HepG2 (cell line): ENCODE results near the gene SPATC1L. TPM values are rescaled to one million over a fixed set of nuclear protein-coding genes. Genes with fewer than 3 reads are reported as not detected.
A peak's percentile ranks its signal among the peaks of the same experiment; 100 is the strongest.

ENCODE experiments used
- ATAC-seq: fragments of 200-7000 bp; cut with Tn5 transposase; 3 replicates; pipeline ENCODE4 v1.9.1; 2020; ENCODE audit warnings: mild to moderate bottlenecking, moderate library complexity
- BruUV-seq: library from RNA; stranded (reverse); fragments of 400-500 nt; replicated peaks from 2 replicates; lab custom pipeline; 2021; lab: Mats Ljungman, UMichigan
- CTCF ChIA-PET: fragments of 300-600 bp; formaldehyde crosslinking; extraction: SDS; loops from one replicate; lab custom pipeline; 2021; ENCODE audit warnings: low total read pairs, inconsistent platforms, low intra/inter-chr PET ratio; lab: Yijun Ruan, JAX
- POLR2A ChIA-PET: fragments of 350-600 bp; sonication (Branson Sonifier 250); formaldehyde crosslinking; loops from one replicate; lab custom pipeline; 2020; ENCODE audit warnings: antibody characterized with exemption, inconsistent platforms; lab: Yijun Ruan, JAX
- DNase-seq: peaks from one replicate; pipeline ENCODE4 v3.0.0-alpha.2; 2015; ENCODE audit warnings: low spot score
- FAIRE-seq: peaks from 3 replicates; lab custom pipeline; 2011; peaks lifted over from hg19 to GRCh38; lab: Jason Lieb, UNC
- H2AFZ ChIP-seq: one replicate; pipeline ENCODE4 v1.6.1; 2011; ENCODE audit warnings: low read length, inconsistent platforms
- H3K27ac ChIP-seq: fragments of 300-600 bp; 3 replicates; pipeline ENCODE4 v1.8.0; 2011; ENCODE audit warnings: mixed run types, mild to moderate bottlenecking, mixed read lengths, low read length, inconsistent platforms; ENCODE audit not compliant: insufficient read depth; ENCODE audit errors: extremely low read length
- H3K27me3 ChIP-seq, 2 experiments: fragments of 200-600 bp in 1 of 2; 2 replicates in 1 of 2; 3 replicates in 1 of 2; pipeline versions ENCODE4 v1.6.0 to v1.8.0; 2011; ENCODE audit warnings: low read length in 2 of 2, mild to moderate bottlenecking in 2 of 2, moderate library complexity in 2 of 2, inconsistent platforms in 1 of 2; ENCODE audit not compliant: insufficient read depth in 2 of 2, control insufficient read depth in 1 of 2
- H3K36me3 ChIP-seq, 2 experiments: fragments of 200-600 bp in 1 of 2; replicated peaks in 1 of 2; 2 replicates in 1 of 2; 3 replicates in 1 of 2; pipeline versions ENCODE4 v1.5.1 to v1.8.0; 2011; ENCODE audit warnings: low read length in 2 of 2, inconsistent platforms in 1 of 2; ENCODE audit not compliant: insufficient read depth in 2 of 2, control insufficient read depth in 1 of 2
- H3K4me1 ChIP-seq: 2 replicates; pipeline ENCODE4 v1.5.1; 2012; ENCODE audit warnings: low read length, inconsistent platforms; ENCODE audit not compliant: insufficient read depth
- H3K4me2 ChIP-seq: 2 replicates; pipeline ENCODE4 v1.6.0; 2011; ENCODE audit warnings: low read depth, low read length, inconsistent platforms
- H3K4me3 ChIP-seq, 3 experiments: fragments of 200-600 bp in 1 of 3; sonication (generic), shearing (Covaris generic) in 1 of 3; replicated peaks in 1 of 3; 2 replicates each; pipeline ENCODE4 v1.5.1; 2011 to 2016; ENCODE audit warnings: low read length in 3 of 3, inconsistent platforms in 2 of 3, low read depth in 2 of 3, mild to moderate bottlenecking in 2 of 3, control low read depth in 1 of 3, mixed read lengths in 1 of 3; ENCODE audit not compliant: insufficient read depth in 1 of 3
- H3K79me2 ChIP-seq: one replicate; pipeline ENCODE4 v1.6.1; 2011; ENCODE audit warnings: low read length, inconsistent platforms; ENCODE audit not compliant: insufficient read depth
- H3K9ac ChIP-seq: 2 replicates; pipeline ENCODE4 v1.6.0; 2011; ENCODE audit warnings: mild to moderate bottlenecking, low read depth, low read length, inconsistent platforms; ENCODE audit not compliant: insufficient read depth
- H3K9me3 ChIP-seq: 2 replicates; pipeline ENCODE4 v1.5.1; 2012; ENCODE audit warnings: mild to moderate bottlenecking, low read length
- H4K20me1 ChIP-seq: 2 replicates; pipeline ENCODE4 v1.6.0; 2011; ENCODE audit warnings: inconsistent platforms, mild to moderate bottlenecking, low read length, moderate library complexity; ENCODE audit not compliant: insufficient read depth
- HMGXB3 ChIP-seq: sonication (generic); formaldehyde crosslinking; IDR thresholded peaks from 2 replicates; pipeline ENCODE4 v1.4.0; 2020; ENCODE audit warnings: missing genetic modification reagents, borderline replicate concordance
- RAD51 ChIP-seq: fragments of 450-650 bp; IDR thresholded peaks from 2 replicates; pipeline ENCODE4 v1.6.1; 2016; ENCODE audit warnings: borderline replicate concordance
- U2AF1 ChIP-seq: fragments of 200-400 bp; formaldehyde crosslinking; optimal IDR thresholded peaks from 2 replicates; pipeline ENCODE3; 2017; ENCODE audit warnings: mild to moderate bottlenecking, low read depth, low read length
- XBP1 ChIP-seq: sonication (generic); formaldehyde crosslinking; IDR thresholded peaks from 2 replicates; pipeline ENCODE4 v1.5.0; 2020; ENCODE audit warnings: missing genetic modification reagents
- ZNF512 ChIP-seq: sonication (generic); formaldehyde crosslinking; IDR thresholded peaks from 2 replicates; pipeline ENCODE4 v1.4.0; 2020; ENCODE audit warnings: mild to moderate bottlenecking, missing genetic modification reagents
- WGBS: methylation state at CpG from one replicate; pipeline ENCODE4 v1.1.6; 2017; ENCODE audit warnings: low lambda C conversion rate; 5-methylcytosine and 5-hydroxymethylcytosine counted together
- in situ Hi-C: cut with HindIII; loops from 2 replicates; pipeline ENCODE4 v1.10.0; 2017; ENCODE audit warnings: low pct_unique_long_range_greater_than_20kb; ENCODE audit not compliant: extremely low pct_ligation_motif_present
- intact Hi-C: fragments of 100-400 bp; cut with micrococcal nuclease; formaldehyde crosslinking; loops from one replicate; pipeline ENCODE4 v1.10.0; 2022; ENCODE audit not compliant: unreplicated experiment
- polyA plus RNA-seq, 8 experiments: library from polyadenylated mRNA; depleted of rRNA in 3 of 8; stranded (reverse) in 7 of 8; unstranded in 1 of 8; fragments of >200 nt; fragmentation: Illumina TruSeq in 4 of 8; extraction: Trizol in 4 of 8; gene quantifications; 2 replicates each; pipeline versions ENCODE4 v1.2.1 to v1.2.3, GENCODE V29; 2011 to 2016; ENCODE audit warnings: low read depth in 4 of 8, missing spikeins in 1 of 8, mixed read lengths in 1 of 8; ENCODE audit not compliant: insufficient read depth in 1 of 8
- total RNA-seq, 5 experiments: library from RNA; depleted of rRNA; stranded (reverse); fragments of >200 nt; fragmentation: Illumina TruSeq; extraction: Trizol; gene quantifications; 2 replicates each; pipeline ENCODE4 v1.2.3, GENCODE V29; 2016; ENCODE audit warnings: low read depth in 1 of 5
- TF ChIP-seq, protein P1 (sequence below): sonication (generic); formaldehyde crosslinking; IDR thresholded peaks from 2 replicates; pipeline ENCODE4 v1.4.0; 2020; ENCODE audit warnings: missing genetic modification reagents

The SPATC1L gene
- total and polyA plus RNA-seq, 2 of the 13 experiments (the other 11 are each of a cell fraction or from before 2014, with no cell fraction given), result 1.4 to 3.3 TPM

GRCh38 chr21:46127239-46128105 is 56.8 kb downstream of the SPATC1L start:
- POLR2A ChIA-PET, result no interaction called here
- no peak for DNase-seq
- Histone ChIP-seq H3K79me2 (no peaks in the 10 kb centered on the region), H3K9ac (no peak overlapping the region), H3K4me3 (no peak overlapping the region), H3K27ac (no peak overlapping the region), H3K36me3 (no peaks in the 10 kb centered on the region), H3K4me1 (no peaks in the 10 kb centered on the region), H3K4me2 (no peak overlapping the region), H3K9me3 (no peaks in the 10 kb centered on the region), H3K27me3 (0 out of 5 replicates have a peak, but pooled peaks cover 0 to under 1% of the 10 kb centered on the region in 2 experiments), H2AFZ (no peak overlapping the region), H4K20me1 (no peaks in the 10 kb centered on the region)
- no peak for FAIRE-seq
- 78% methylated on average over 33 of the region's 40 CpGs for WGBS
- TF ChIP-seq U2AF1, result no peak
- TF ChIP-seq XBP1 (CRISPR knock-in tag), result no peak
- TF ChIP-seq RAD51, result peak; percentile 58; the same call in 1 of the 2 replicates
- no peak for TF ChIP-seq ZNF512
- TF ChIP-seq, protein P1, sequence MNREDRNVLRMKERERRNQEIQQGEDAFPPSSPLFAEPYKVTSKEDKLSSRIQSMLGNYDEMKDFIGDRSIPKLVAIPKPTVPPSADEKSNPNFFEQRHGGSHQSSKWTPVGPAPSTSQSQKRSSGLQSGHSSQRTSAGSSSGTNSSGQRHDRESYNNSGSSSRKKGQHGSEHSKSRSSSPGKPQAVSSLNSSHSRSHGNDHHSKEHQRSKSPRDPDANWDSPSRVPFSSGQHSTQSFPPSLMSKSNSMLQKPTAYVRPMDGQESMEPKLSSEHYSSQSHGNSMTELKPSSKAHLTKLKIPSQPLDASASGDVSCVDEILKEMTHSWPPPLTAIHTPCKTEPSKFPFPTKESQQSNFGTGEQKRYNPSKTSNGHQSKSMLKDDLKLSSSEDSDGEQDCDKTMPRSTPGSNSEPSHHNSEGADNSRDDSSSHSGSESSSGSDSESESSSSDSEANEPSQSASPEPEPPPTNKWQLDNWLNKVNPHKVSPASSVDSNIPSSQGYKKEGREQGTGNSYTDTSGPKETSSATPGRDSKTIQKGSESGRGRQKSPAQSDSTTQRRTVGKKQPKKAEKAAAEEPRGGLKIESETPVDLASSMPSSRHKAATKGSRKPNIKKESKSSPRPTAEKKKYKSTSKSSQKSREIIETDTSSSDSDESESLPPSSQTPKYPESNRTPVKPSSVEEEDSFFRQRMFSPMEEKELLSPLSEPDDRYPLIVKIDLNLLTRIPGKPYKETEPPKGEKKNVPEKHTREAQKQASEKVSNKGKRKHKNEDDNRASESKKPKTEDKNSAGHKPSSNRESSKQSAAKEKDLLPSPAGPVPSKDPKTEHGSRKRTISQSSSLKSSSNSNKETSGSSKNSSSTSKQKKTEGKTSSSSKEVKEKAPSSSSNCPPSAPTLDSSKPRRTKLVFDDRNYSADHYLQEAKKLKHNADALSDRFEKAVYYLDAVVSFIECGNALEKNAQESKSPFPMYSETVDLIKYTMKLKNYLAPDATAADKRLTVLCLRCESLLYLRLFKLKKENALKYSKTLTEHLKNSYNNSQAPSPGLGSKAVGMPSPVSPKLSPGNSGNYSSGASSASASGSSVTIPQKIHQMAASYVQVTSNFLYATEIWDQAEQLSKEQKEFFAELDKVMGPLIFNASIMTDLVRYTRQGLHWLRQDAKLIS (CRISPR knock-in tag), result no peak
- TF ChIP-seq HMGXB3, result no peak
- intact Hi-C loops (no loop called here), in situ Hi-C loops (no loop called here)
- CTCF ChIA-PET, result no interaction called here
- BruUV-seq, result no TSS peak
- ATAC-seq, result no peak
